Measurements from ENCODE around the gene M1AP.

- no peak for TF ChIP-seq POLR2A (IDR thresholded peaks at IDR 0.05)
- TF ChIP-seq, protein P1, sequence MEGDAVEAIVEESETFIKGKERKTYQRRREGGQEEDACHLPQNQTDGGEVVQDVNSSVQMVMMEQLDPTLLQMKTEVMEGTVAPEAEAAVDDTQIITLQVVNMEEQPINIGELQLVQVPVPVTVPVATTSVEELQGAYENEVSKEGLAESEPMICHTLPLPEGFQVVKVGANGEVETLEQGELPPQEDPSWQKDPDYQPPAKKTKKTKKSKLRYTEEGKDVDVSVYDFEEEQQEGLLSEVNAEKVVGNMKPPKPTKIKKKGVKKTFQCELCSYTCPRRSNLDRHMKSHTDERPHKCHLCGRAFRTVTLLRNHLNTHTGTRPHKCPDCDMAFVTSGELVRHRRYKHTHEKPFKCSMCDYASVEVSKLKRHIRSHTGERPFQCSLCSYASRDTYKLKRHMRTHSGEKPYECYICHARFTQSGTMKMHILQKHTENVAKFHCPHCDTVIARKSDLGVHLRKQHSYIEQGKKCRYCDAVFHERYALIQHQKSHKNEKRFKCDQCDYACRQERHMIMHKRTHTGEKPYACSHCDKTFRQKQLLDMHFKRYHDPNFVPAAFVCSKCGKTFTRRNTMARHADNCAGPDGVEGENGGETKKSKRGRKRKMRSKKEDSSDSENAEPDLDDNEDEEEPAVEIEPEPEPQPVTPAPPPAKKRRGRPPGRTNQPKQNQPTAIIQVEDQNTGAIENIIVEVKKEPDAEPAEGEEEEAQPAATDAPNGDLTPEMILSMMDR (IDR thresholded peaks at IDR 0.05), result no peak
- TF ChIP-seq POLR2AphosphoS5 (IDR thresholded peaks at IDR 0.05), result no peak
These were observed 29.6 kb downstream of the M1AP start for GRCh38 chr2:74618410-74619083.
